HG02884 (cell line): ENCODE results near the gene TMCC1.
A peak's percentile ranks its signal among the peaks of the same experiment; 100 is the strongest.
"Not testable (repeated sequence)": the region's sequence is repeated elsewhere in the genome, so short reads cannot be mapped to it uniquely, and the experiment has no call there.

Experiments used
- ATAC-seq: cut with Tn5 transposase; IDR thresholded peaks from one replicate; pipeline ENCODE4 v1.9.1; 2021; ENCODE audit warnings: mild to moderate bottlenecking, moderate library complexity; ENCODE audit not compliant: unreplicated experiment

The TMCC1 gene

DNA sequence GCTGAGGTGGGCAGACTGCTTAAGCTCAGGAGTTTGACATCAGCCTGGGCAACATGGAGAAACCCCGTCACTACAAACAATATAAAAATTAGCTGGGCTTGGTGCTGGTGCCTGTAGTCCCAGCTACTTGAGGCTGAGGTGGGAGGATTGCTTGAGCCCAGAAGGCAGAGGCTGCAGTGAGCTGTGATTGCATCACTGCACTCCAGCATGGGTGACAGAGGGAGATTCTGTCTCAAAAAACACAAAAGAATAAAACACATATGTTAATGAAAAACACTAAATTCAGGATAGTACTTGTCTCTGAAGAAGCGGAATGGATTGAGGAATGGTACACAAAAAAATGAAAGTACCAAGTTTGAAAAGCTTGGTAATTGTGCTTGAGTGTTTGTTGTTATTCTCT is 159.1 kb downstream of the TMCC1 start:
- no peak for ATAC-seq

DNA sequence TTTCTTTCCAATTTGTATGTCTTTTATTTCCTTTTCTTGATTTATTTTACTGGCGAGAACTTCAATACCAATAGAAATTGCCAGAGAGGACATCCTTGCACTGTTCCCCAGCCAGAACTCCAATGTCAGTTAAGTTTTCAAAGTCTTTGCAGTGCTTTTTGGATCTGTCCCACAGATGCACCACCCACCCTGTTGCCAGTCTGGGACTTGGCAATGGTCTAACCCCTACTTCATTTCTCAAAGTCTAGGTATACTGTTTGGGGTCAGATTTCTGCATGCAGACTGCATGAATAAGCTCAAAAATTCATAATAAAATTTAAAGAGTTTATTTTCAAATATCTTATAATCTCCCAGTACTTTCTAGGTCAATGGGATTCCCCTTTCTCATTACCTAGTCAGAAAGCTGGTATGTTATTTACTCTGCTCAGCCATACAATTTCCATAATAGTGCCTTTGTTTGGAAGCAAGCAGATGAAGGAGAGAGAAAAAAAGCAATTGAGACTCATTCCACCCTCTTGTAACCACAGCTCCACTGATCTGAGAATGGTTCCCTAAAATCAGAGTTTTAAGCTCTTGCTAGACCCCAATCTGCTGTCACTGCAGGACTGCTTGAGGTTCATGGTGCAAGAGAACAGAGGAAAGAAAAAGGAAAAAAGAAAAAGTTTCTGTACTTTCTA is 161.2 kb downstream of the TMCC1 start:
- ATAC-seq: no peak

DNA sequence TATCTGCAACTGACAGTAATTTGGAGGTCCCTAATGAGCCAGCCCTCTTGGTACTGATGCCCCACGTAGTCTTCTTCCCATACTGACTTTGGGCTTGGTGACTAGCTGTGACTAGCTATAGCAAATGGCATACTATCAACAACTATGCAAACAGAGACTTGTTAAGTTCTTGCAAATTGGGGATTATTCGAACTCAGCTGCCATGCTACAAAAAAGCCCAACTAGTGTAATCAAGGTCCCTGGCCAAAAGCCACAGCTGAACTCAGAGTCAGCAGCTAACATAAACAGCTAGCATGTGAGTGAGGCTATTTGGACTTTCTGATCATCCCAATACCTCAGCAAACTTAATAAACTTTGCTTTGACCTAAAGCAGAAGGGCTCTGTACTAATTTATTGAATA is 165.8 kb downstream of the TMCC1 start:
- no peak for ATAC-seq

DNA sequence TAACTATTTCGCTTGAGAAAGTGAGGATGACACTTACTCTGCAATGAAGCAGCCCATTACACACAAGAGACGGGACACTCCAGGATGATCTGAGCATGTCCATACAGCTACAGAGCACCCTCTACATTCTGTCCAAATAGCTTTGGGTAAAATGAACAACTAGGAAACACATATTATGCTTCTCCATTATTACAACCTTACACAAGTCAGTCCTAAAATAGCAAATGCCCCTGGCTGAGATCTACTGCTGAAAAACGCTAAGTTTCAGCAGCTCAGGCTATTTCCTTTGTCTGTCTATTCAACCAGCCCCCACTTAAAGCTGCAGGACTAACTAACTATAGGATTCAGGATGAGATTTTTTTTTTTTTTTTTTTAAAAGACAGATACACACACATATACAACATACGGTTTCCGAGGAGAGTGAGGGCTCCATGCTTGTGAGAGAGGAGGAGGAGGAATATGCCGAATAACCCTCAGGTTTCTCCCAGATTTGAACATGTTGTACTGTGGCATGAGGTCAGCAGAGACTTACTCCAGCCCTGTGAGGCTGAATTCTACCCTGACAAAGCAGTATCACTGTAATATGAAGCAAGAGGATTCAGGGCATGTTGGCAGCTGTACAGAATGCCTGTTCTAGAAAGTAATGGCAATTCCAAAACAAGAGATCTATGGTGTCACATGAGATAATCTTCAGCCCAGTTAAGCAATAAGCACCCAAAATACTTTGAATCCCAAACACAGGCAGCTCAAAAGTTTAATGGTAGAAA is 169.8 kb downstream of the TMCC1 start:
- ATAC-seq: no peak

- ATAC-seq: no peak
Measured at GRCh38 chr3:129722527-129722926, 171.0 kb downstream of the TMCC1 start.

DNA sequence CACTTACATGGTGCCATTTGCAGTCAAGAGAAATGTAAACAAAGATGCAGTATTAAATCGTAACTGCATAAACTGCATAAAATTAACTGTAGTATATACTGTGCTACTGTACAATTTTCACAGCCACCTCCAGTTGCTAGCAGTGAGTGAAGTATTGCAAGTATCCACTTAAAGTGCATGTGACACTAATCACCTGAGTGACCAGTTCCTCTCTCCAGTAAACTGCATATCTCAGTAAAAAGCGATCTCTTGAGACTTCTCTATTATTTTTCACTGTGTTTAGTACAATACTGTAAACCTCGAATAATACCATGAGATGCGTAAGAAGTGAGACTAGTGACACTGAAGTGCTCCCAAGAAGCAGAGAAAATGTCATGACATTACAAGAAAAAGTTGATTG is 175.3 kb downstream of the TMCC1 start:
- ATAC-seq: no peak

GRCh38 chr3:129715854-129716253 is 177.7 kb downstream of the TMCC1 start:
- no peak for ATAC-seq

- no peak for ATAC-seq
Measured at GRCh38 chr3:129708328-129708861, 185.1 kb downstream of the TMCC1 start.

- ATAC-seq: no peak
Measured at GRCh38 chr3:129705274-129705673, 188.2 kb downstream of the TMCC1 start.

DNA sequence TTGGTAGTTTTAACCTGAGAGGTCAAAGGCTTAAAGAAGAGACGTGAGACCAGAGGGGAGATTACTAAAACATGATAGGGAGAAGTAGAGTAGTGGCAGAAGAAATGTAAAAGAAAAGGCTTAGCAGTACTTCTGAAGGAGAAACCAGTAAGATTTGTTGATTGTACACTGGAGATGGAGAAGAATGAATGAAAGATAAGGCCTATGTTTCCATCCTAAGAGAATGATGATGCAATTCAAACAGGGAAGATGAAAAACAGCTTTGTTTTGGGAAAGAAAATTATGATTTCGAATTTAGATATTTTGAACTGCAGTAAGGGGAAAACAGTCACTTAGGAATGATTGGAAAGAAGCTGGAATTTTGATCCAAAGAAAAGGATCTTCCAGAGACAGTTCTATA is 189.6 kb downstream of the TMCC1 start:
- no peak for ATAC-seq

DNA sequence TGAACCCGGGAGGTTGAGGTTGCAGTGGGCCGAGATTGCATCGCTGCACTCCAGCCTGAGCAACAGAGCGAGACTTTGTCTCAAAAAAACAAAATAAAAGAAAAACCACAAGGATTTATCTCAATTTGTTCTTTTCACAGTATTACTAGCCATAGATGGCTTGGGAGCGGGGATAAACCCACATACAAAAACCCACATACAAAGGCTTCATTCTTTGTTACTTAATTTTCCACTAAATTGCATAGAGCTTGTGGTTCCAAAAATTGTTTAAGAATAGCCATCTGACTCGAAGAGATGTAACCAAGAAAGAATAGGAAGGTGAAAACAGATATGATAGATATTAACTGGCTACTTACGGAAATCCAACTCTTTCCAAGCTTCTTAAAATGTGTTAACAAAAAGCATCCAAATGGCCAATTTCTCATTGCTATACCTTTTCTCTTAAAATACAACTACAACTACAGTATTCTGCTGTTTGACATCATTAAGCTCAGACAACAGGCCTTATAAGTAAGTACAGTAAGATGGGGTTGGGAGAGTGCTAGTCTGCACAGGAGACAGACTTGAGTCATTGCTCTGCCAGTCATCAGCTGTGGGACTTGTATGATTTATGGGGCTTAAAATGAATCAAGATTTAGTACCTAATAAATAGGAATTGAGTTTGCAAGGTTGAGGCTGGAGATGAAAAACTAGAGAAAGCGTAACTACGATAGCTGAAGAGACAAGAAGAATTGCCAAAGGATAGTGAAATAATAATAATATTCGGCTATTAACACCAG is 190.4 kb downstream of the TMCC1 start:
- ATAC-seq: no peak

GRCh38 chr3:129701161-129701560 is 192.3 kb downstream of the TMCC1 start:
- ATAC-seq: no peak

DNA sequence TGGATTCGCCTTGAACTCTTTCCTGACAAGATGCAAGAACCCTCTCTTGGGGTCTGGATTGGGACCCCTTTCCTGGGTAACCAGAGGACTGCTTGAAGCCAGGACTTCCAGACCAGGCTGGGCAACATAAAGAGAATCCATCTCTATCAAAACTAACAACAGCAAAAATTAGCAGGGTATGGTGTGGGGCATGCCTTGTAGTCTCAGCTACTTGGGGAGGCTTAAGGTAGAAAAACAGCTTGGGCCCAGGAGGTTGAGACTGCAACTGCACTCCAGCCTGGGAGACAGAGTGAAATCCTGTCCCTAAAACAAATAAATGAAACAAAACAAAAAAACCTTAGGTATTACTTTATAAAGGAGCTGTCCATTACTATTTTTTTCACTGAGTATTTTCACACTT is 193.9 kb downstream of the TMCC1 start:
- ATAC-seq: no peak

GRCh38 chr3:129699199-129699598 is 194.3 kb downstream of the TMCC1 start:
- ATAC-seq: no peak

GRCh38 chr3:129697229-129697969 is 196.1 kb downstream of the TMCC1 start:
- no peak for ATAC-seq

GRCh38 chr3:129696430-129696829 is 197.1 kb downstream of the TMCC1 start:
- not testable (repeated sequence) for ATAC-seq

- ATAC-seq: no peak
Measured at GRCh38 chr3:129695230-129695629, 198.3 kb downstream of the TMCC1 start.

GRCh38 chr3:129694228-129694627 is 199.3 kb downstream of the TMCC1 start:
- ATAC-seq: no peak

GRCh38 chr3:129692743-129693142 is 200.8 kb downstream of the TMCC1 start:
- ATAC-seq: no peak

GRCh38 chr3:129690963-129691362 is 202.5 kb downstream of the TMCC1 start:
- no peak for ATAC-seq

- ATAC-seq: peak; percentile 84
Measured at GRCh38 chr3:129690406-129690805, 203.1 kb downstream of the TMCC1 start.
